ENCODE measurements around the gene TMEM245. TPM values are rescaled to one million over a fixed set of nuclear protein-coding genes. Genes with fewer than 3 reads are reported as not detected.

TMEM245 gene
- total RNA-seq, 1 experiment from 2014 or later, result 60.3 TPM

- Histone ChIP-seq H3K79me2 (ENCODE audit: low read depth) (peaks cover 42% of the 10 kb centered on the region), H3K9me3 (ENCODE audit: insufficient read depth, low read depth) (no peaks in the 10 kb centered on the region), H2AFZ (no peak overlapping the region), H4K20me1 (ENCODE audit: insufficient read depth) (no peaks in the 10 kb centered on the region), H3K36me3 (ENCODE audit: low read depth) (peaks cover 28% of the 10 kb centered on the region), H3K4me1 (replicated peaks; ENCODE audit: insufficient read depth) (peaks cover 49% of the 10 kb centered on the region), H3K4me2 (no peak overlapping the region; the same call in 1 of the 2 replicates), H3K27ac (no peak overlapping the region), H3F3A (ENCODE audit: insufficient read depth, low read depth) (peaks cover 36% of the 10 kb centered on the region), H3K9me2 (ENCODE audit: insufficient read depth) (no peaks in the 10 kb centered on the region), H3K27me3 (ENCODE audit: insufficient read depth, low read depth) (no peaks in the 10 kb centered on the region), H3K4me3 (no peak overlapping the region)
- intact Hi-C loops (cut with micrococcal nuclease; ENCODE audit: unreplicated experiment), result no loop called here
- no peak for DNase-seq
- ChIA-PET CTCF (no interaction called here), POLR2A (ENCODE audit: unreplicated experiment) (no interaction called here)
- TF ChIP-seq EZH2 (IDR thresholded peaks at IDR 0.05; ENCODE audit: low read depth) (no peak), CTCF (conservative IDR thresholded peaks at IDR 0.05) (no peak)
- BruUV-seq (replicated peaks), result no TSS peak
These were observed 93.4 kb downstream of the TMEM245 start for GRCh38 chr9:109026306-109026705.

- CTCF ChIA-PET, result interaction anchor here (0.7 kb wide), 1 partner anchor 26 kb away, joined by 3 read pairs; no protein-coding TSS in a partner anchor
- intact Hi-C loops (cut with micrococcal nuclease; ENCODE audit: unreplicated experiment), result no loop called here
These were observed 96.9 kb downstream of the TMEM245 start for GRCh38 chr9:109022873-109023272.

GRCh38 chr9:109020581-109021511 is 98.9 kb downstream of the TMEM245 start:
- intact Hi-C loops (cut with micrococcal nuclease; ENCODE audit: unreplicated experiment), result no loop called here
- peaks cover 24% of the 10 kb centered on the region; the same call in 1 of the 2 replicates for H3K79me2 ChIP-seq (ENCODE audit: low read depth)
- H3K4me3 ChIP-seq, result no peak overlapping the region
- no peaks in the 10 kb centered on the region for H3K9me2 ChIP-seq (ENCODE audit: insufficient read depth)
- H3K27me3 ChIP-seq (ENCODE audit: insufficient read depth, low read depth), result no peaks in the 10 kb centered on the region
- H3K4me2 ChIP-seq, result no peak overlapping the region
- no peak overlapping the region for H2AFZ ChIP-seq
- no peaks in the 10 kb centered on the region for H3K9me3 ChIP-seq (ENCODE audit: insufficient read depth, low read depth)
- H3K27ac ChIP-seq, result no peak overlapping the region
- H3F3A ChIP-seq (ENCODE audit: insufficient read depth, low read depth), result peaks cover 64% of the 10 kb centered on the region
- DNase-seq, result no peak
- H3K4me1 ChIP-seq (replicated peaks; ENCODE audit: insufficient read depth), result peaks cover 67% of the 10 kb centered on the region
- no peaks in the 10 kb centered on the region for H4K20me1 ChIP-seq (ENCODE audit: insufficient read depth)
- no TSS peak for BruUV-seq (replicated peaks)
- ChIA-PET CTCF (interaction anchor here (0.6 kb wide), 1 partner anchor 449 kb away, joined by 3 read pairs; no protein-coding TSS in a partner anchor), POLR2A (ENCODE audit: unreplicated experiment) (no interaction called here)
- H3K36me3 ChIP-seq (ENCODE audit: low read depth), result peaks cover 29% of the 10 kb centered on the region
- TF ChIP-seq EZH2 (IDR thresholded peaks at IDR 0.05; ENCODE audit: low read depth) (no peak), CTCF (conservative IDR thresholded peaks at IDR 0.05) (no peak)

More at GRCh38 chr9:109022873-109023272, 96.9 kb downstream of the TMEM245 start:
- BruUV-seq (replicated peaks), result no TSS peak
- Histone ChIP-seq H3K27me3 (ENCODE audit: insufficient read depth, low read depth) (no peaks in the 10 kb centered on the region), H3K36me3 (ENCODE audit: low read depth) (peaks cover 23% of the 10 kb centered on the region), H4K20me1 (ENCODE audit: insufficient read depth) (no peaks in the 10 kb centered on the region), H3K9me3 (ENCODE audit: insufficient read depth, low read depth) (no peaks in the 10 kb centered on the region), H3K79me2 (ENCODE audit: low read depth) (peaks cover 27% of the 10 kb centered on the region), H3K9me2 (ENCODE audit: insufficient read depth) (no peaks in the 10 kb centered on the region), H2AFZ (no peak overlapping the region), H3K27ac (peak overlapping the region; percentile 43), H3K4me2 (peak overlapping the region; percentile 16), H3K4me3 (no peak overlapping the region), H3F3A (ENCODE audit: insufficient read depth, low read depth) (peaks cover 48% of the 10 kb centered on the region), H3K4me1 (replicated peaks; ENCODE audit: insufficient read depth) (peaks cover 54% of the 10 kb centered on the region)
- no peak for TF ChIP-seq CTCF (conservative IDR thresholded peaks at IDR 0.05)
- TF ChIP-seq EZH2 (IDR thresholded peaks at IDR 0.05; ENCODE audit: low read depth), result no peak
- peak in 1 of 2 experiments; percentile 98 for DNase-seq
- POLR2A ChIA-PET (ENCODE audit: unreplicated experiment), result interaction anchor here (0.6 kb wide), 1 partner anchor 1027 kb away, joined by 3 read pairs; no protein-coding TSS in a partner anchor

Data from PC-9 (cell line).